Cardiac fibroblast (primary cell): ENCODE results near the gene NCK2.

ENCODE experiments used
- DNase-seq, 2 donors: peaks; one replicate each; pipeline versions ENCODE4 v3.0.0 to v3.0.0-alpha.2; 2010; ENCODE audit warnings: low read depth in 2 of 2
- H3K4me3 ChIP-seq, 2 donors: replicated peaks in 1 of 2; 1 replicate in 1 of 2; 2 replicates in 1 of 2; pipeline ENCODE4 v1.5.1; 2011; ENCODE audit warnings: low read depth in 2 of 2, low read length in 2 of 2, mild to moderate bottlenecking in 2 of 2, moderate library complexity in 1 of 2
- CTCF ChIP-seq: IDR thresholded peaks from one replicate; pipeline ENCODE4 v1.5.1; 2011; ENCODE audit warnings: low read depth, mild to moderate bottlenecking, low read length, inconsistent platforms

Gene NCK2

GRCh38 chr2:105723431-105723830, 21.3 kb upstream of the NCK2 start:
- TF ChIP-seq CTCF = no peak
- no peak overlapping the region for H3K4me3 ChIP-seq
- no peak for DNase-seq

DNA sequence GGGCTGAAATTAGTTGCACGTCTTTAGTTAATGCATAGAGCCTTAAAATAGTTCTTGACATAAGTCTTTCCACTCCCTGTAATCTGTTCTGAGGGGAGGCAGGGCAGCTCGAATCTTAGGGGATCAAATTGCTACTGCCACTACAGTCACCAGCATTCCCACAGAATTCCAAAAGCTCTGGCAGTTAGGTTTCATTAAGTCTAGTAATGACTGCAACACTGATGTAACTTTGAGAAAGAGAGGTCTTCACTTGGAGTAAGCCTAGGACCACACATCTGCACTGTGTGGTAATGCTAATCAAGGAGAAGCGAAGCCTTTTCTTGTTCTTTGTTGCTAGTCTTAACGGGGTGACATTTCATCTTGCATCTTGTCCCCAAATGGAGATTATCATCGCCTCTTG, 19.3 kb upstream of the NCK2 start:
- TF ChIP-seq CTCF = no peak
- H3K4me3 ChIP-seq = no peak overlapping the region
- no peak for DNase-seq

GRCh38 chr2:105730170-105730569, 14.5 kb upstream of the NCK2 start:
- H3K4me3 ChIP-seq = no peak overlapping the region
- no peak for TF ChIP-seq CTCF
- no peak for DNase-seq

- no peak overlapping the region for H3K4me3 ChIP-seq
- DNase-seq = peak in 1 of 2 donors; percentile 14
- TF ChIP-seq CTCF = no peak
Observed at GRCh38 chr2:105731511-105731910, 13.2 kb upstream of the NCK2 start.

DNA sequence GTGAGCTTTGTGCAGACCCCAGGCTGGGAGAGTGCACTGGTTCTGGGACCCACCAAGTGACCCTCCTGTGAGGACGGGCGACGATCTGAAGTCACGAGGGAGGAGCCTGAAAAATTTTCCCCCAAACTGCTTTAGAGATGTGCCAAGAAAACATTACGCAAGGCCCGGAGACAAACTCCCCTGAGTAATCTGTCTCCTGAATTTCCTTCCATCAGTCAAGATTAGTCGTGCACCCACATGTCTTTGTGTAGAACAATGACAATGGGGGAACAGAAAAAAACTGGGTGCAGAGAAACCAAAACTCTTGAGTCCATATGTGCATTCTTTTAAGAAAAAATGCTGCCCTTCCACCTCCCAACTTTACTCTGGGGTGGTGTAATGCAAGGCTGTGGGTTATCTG, 12.6 kb upstream of the NCK2 start:
- H3K4me3 ChIP-seq = no peak overlapping the region
- DNase-seq = peak; percentile 47 to 72
- no peak for TF ChIP-seq CTCF

DNA sequence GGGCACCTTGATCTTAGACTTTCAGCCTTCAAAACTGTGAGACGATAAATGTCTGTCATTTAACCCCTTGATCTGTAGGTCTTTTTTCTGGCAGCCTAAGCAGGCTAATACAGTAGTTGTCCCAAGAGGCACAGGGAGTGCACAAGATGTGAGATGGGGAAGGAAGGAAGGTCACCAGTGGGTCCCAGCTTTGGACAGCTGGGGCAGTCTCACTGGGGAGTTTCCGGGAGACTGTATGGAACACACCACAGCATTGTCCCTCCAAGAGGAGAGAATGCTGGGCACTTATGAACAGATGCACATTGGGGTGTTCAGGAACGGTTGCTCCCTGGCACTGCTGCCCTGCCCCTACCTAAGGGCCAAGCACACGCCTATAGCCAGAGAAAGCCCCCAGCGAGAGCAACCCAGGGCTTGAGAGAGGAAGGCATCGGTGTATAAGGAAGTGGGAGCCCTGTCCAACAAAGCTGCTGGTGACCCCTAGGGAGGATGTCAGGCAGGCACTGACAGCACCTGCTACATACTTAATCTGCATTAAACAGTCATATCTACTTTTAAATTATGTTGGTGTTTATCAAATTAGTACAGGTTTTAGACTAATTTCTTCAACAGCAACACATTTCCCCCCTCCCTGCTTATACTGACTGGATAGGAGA, 11.6 kb upstream of the NCK2 start:
- no peak for DNase-seq
- no peak for TF ChIP-seq CTCF
- no peak overlapping the region for H3K4me3 ChIP-seq

GRCh38 chr2:105733875-105734274, 10.8 kb upstream of the NCK2 start:
- no peak overlapping the region for H3K4me3 ChIP-seq
- TF ChIP-seq CTCF = no peak
- DNase-seq = no peak
